SK-N-SH (cell line): ENCODE measurements around the gene SFPQ. TPM values are rescaled to one million over a fixed set of nuclear protein-coding genes. Genes with fewer than 3 reads are reported as not detected.

Experiments used
- CTCF ChIA-PET: fragments of 300-600, 350-600 bp; formaldehyde crosslinking; extraction: SDS; loops from one replicate; lab custom pipeline; 2021; lab: Yijun Ruan, JAX
- POLR2A ChIA-PET: fragments of 350-600 bp; sonication (Branson Sonifier 250); formaldehyde crosslinking; extraction: SDS; loops from one replicate; lab custom pipeline; 2020; ENCODE audit warnings: antibody characterized with exemption, inconsistent platforms; lab: Yijun Ruan, JAX
- DNase-seq: peaks from one replicate; pipeline ENCODE4 v3.0.0; 2012
- H2AFZ ChIP-seq: fragments of 200-600 bp; sonication (generic); 2 replicates; pipeline ENCODE4 v1.8.1; 2016; ENCODE audit warnings: antibody characterized with exemption, mild to moderate bottlenecking, low read depth
- H3F3A ChIP-seq: fragments of 200-600 bp; sonication (generic); replicated peaks from 2 replicates; pipeline ENCODE3; 2016; ENCODE audit warnings: antibody characterized with exemption, mild to moderate bottlenecking; ENCODE audit not compliant: insufficient read depth
- H3K27ac ChIP-seq, 2 experiments: fragments of 200-500 bp in 1 of 2; fragments of 200-600 bp in 1 of 2; sonication (Bioruptor generic) in 1 of 2; sonication (generic), shearing (Covaris generic) in 1 of 2; 2 replicates each; pipeline versions ENCODE4 v1.5.1 to v1.6.1; 2014 to 2016; ENCODE audit warnings: low read depth in 2 of 2, inconsistent platforms in 1 of 2, low read length in 1 of 2, mild to moderate bottlenecking in 1 of 2, mixed read lengths in 1 of 2
- H3K27me3 ChIP-seq: fragments of 200-600 bp; sonication (generic), shearing (Covaris generic); 2 replicates; pipeline ENCODE4 v1.6.1; 2016; ENCODE audit warnings: mixed run types; ENCODE audit not compliant: insufficient read depth
- H3K36me3 ChIP-seq, 2 experiments: fragments of 200-500 bp in 1 of 2; fragments of 200-600 bp in 1 of 2; sonication (Bioruptor generic) in 1 of 2; sonication (generic) in 1 of 2; replicated peaks in 1 of 2; 2 replicates each; pipeline versions ENCODE3 to v1.5.1; 2014 to 2016; ENCODE audit warnings: low read length in 1 of 2, mild to moderate bottlenecking in 1 of 2; ENCODE audit not compliant: insufficient read depth in 2 of 2, control insufficient read depth in 1 of 2
- H3K4me1 ChIP-seq, 2 experiments: fragments of 200-500 bp in 1 of 2; fragments of 200-600 bp in 1 of 2; sonication (Bioruptor generic) in 1 of 2; sonication (generic), shearing (Covaris generic) in 1 of 2; 2 replicates each; pipeline versions ENCODE4 v1.5.1 to v1.6.1; 2014 to 2016; ENCODE audit warnings: low read depth in 1 of 2, low read length in 1 of 2, mixed run types in 1 of 2; ENCODE audit not compliant: insufficient read depth in 2 of 2, control insufficient read depth in 1 of 2
- H3K4me2 ChIP-seq: fragments of 200-600 bp; sonication (generic), shearing (Covaris generic); 2 replicates; pipeline ENCODE4 v1.6.1; 2017; ENCODE audit warnings: mixed run types
- H3K4me3 ChIP-seq, 2 experiments: fragments of 200-500 bp in 1 of 2; fragments of 200-600 bp in 1 of 2; sonication (Bioruptor generic) in 1 of 2; sonication (generic), shearing (Covaris generic) in 1 of 2; 2 replicates each; pipeline versions ENCODE4 v1.5.1 to v1.8.1; 2014 to 2016; ENCODE audit warnings: low read depth in 2 of 2, inconsistent platforms in 1 of 2, low read length in 1 of 2, mild to moderate bottlenecking in 1 of 2, mixed read lengths in 1 of 2, moderate library complexity in 1 of 2
- H3K79me2 ChIP-seq: fragments of 200-600 bp; sonication (generic); 2 replicates; pipeline ENCODE4 v1.8.1; 2017; ENCODE audit warnings: mild to moderate bottlenecking; ENCODE audit not compliant: insufficient read depth
- H3K9ac ChIP-seq: fragments of 200-600 bp; sonication (generic); 2 replicates; pipeline ENCODE4 v1.6.1; 2017; ENCODE audit warnings: mixed run types
- H3K9me2 ChIP-seq: fragments of 200-600 bp; sonication (generic); 2 replicates; pipeline ENCODE4 v1.6.1; 2017; ENCODE audit warnings: mixed run types
- H3K9me3 ChIP-seq: fragments of 200-600 bp; sonication (generic); 2 replicates; pipeline ENCODE4 v1.6.1; 2017; ENCODE audit warnings: mixed run types, mild to moderate bottlenecking, moderate library complexity
- H4K20me1 ChIP-seq: fragments of 200-600 bp; sonication (generic); 2 replicates; pipeline ENCODE4 v1.6.1; 2017; ENCODE audit warnings: mild to moderate bottlenecking, mixed run types; ENCODE audit not compliant: insufficient read depth
- EZH2phosphoT487 ChIP-seq: fragments of 200-600 bp; sonication (generic); IDR thresholded peaks from 2 replicates; pipeline ENCODE4 v1.6.1; 2017; ENCODE audit warnings: low read depth, mixed run types, mild to moderate bottlenecking, antibody characterized with exemption, moderate library complexity, borderline replicate concordance
- FOXM1 ChIP-seq: IDR thresholded peaks from 2 replicates; pipeline ENCODE4 v1.4.0; 2012; ENCODE audit warnings: low read depth, mild to moderate bottlenecking
- GABPA ChIP-seq: IDR thresholded peaks from 2 replicates; pipeline ENCODE4 v1.4.0; 2012; ENCODE audit warnings: low read depth, mild to moderate bottlenecking
- JUND ChIP-seq: IDR thresholded peaks from 2 replicates; pipeline ENCODE4 v1.4.0; 2012
- MEF2A ChIP-seq: IDR thresholded peaks from 2 replicates; pipeline ENCODE4 v1.4.0; 2012; ENCODE audit warnings: low read depth, borderline replicate concordance
- MXI1 ChIP-seq: IDR thresholded peaks from 2 replicates; pipeline ENCODE4 v1.6.1; 2012; ENCODE audit warnings: mild to moderate bottlenecking, low read depth, low read length, improper control_type of control experiment
- NRF1 ChIP-seq: IDR thresholded peaks from 2 replicates; pipeline ENCODE4 v1.6.1; 2012; ENCODE audit warnings: low read depth, mild to moderate bottlenecking, low read length
- POLR2AphosphoS5 ChIP-seq: IDR thresholded peaks from 2 replicates; pipeline ENCODE4 v1.6.1; 2012; ENCODE audit warnings: low read depth, low read length
- RFX5 ChIP-seq: IDR thresholded peaks from 2 replicates; pipeline ENCODE4 v1.6.1; 2012; ENCODE audit warnings: mild to moderate bottlenecking, improper control_type of control experiment, low read length
- RXRA ChIP-seq: IDR thresholded peaks from 2 replicates; pipeline ENCODE4 v1.4.0; 2012; ENCODE audit warnings: low read depth, mild to moderate bottlenecking, borderline replicate concordance
- SIN3A ChIP-seq: IDR thresholded peaks from 2 replicates; pipeline ENCODE4 v1.6.1; 2012; ENCODE audit warnings: low read depth, mild to moderate bottlenecking, low read length, moderate library complexity, borderline replicate concordance
- SMC3 ChIP-seq: IDR thresholded peaks from 2 replicates; pipeline ENCODE4 v1.6.1; 2012; ENCODE audit warnings: low read depth, low read length, improper control_type of control experiment
- TAF1 ChIP-seq: IDR thresholded peaks from 2 replicates; pipeline ENCODE4 v1.6.1; 2012; ENCODE audit warnings: low read depth, mild to moderate bottlenecking, low read length, moderate library complexity, borderline replicate concordance
- USF2 ChIP-seq: fragments of 150-350 bp; IDR thresholded peaks from 2 replicates; pipeline ENCODE4 v1.6.1; 2017; ENCODE audit warnings: antibody characterized with exemption, low read length, low read depth, borderline replicate concordance
- YY1 ChIP-seq: IDR thresholded peaks from 2 replicates; pipeline ENCODE4 v1.4.0; 2012; ENCODE audit warnings: low read depth, mild to moderate bottlenecking
- WGBS: methylation state at CpG from one replicate; pipeline ENCODE4 v1.1.6; 2017; ENCODE audit warnings: low lambda C conversion rate; 5-methylcytosine and 5-hydroxymethylcytosine counted together
- polyA plus RNA-seq, 3 experiments: library from polyadenylated mRNA; depleted of rRNA; stranded (reverse); fragments of >200 nt; gene quantifications; 2 replicates each; pipeline ENCODE4 v1.2.3, GENCODE V29; 2012
- TF ChIP-seq, protein P1 (sequence below): fragments of 200-600 bp; sonication (generic); IDR thresholded peaks from 2 replicates; pipeline ENCODE4 v1.6.1; 2017; ENCODE audit warnings: antibody characterized with exemption, mild to moderate bottlenecking, moderate library complexity
- TF ChIP-seq, protein P2 (sequence below): IDR thresholded peaks from 2 replicates; pipeline ENCODE4 v1.4.0; 2012; ENCODE audit warnings: low read depth, borderline replicate concordance

SFPQ gene
- polyA plus RNA-seq, 1 of the 3 experiments (the other 2 are of a cell fraction): 85.6 TPM

- no peak overlapping the region for H3K4me2 ChIP-seq
- H3K4me3 ChIP-seq: no peak overlapping the region
- POLR2A ChIA-PET: interaction anchor here (0.6 to 1.4 kb wide), 2 partner anchors 11 to 38 kb away, joined by 3 read pairs; partner anchors contain the start of gene SFPQ
- H4K20me1 ChIP-seq: no peaks in the 10 kb centered on the region
- H3K27ac ChIP-seq: no peak overlapping the region
- H3K9ac ChIP-seq: no peak overlapping the region
- no peaks in the 10 kb centered on the region for H3F3A ChIP-seq
- no peaks in the 10 kb centered on the region for H3K4me1 ChIP-seq
- no peaks in the 10 kb centered on the region for H3K79me2 ChIP-seq
- no peak overlapping the region for H2AFZ ChIP-seq
- H3K9me3 ChIP-seq: no peaks in the 10 kb centered on the region
- H3K27me3 ChIP-seq: no peaks in the 10 kb centered on the region
- DNase-seq: no peak
- no peak for TF ChIP-seq MEF2A
- TF ChIP-seq POLR2AphosphoS5: no peak
- TF ChIP-seq, protein P1, sequence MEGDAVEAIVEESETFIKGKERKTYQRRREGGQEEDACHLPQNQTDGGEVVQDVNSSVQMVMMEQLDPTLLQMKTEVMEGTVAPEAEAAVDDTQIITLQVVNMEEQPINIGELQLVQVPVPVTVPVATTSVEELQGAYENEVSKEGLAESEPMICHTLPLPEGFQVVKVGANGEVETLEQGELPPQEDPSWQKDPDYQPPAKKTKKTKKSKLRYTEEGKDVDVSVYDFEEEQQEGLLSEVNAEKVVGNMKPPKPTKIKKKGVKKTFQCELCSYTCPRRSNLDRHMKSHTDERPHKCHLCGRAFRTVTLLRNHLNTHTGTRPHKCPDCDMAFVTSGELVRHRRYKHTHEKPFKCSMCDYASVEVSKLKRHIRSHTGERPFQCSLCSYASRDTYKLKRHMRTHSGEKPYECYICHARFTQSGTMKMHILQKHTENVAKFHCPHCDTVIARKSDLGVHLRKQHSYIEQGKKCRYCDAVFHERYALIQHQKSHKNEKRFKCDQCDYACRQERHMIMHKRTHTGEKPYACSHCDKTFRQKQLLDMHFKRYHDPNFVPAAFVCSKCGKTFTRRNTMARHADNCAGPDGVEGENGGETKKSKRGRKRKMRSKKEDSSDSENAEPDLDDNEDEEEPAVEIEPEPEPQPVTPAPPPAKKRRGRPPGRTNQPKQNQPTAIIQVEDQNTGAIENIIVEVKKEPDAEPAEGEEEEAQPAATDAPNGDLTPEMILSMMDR: no peak
- TF ChIP-seq, protein P2, sequence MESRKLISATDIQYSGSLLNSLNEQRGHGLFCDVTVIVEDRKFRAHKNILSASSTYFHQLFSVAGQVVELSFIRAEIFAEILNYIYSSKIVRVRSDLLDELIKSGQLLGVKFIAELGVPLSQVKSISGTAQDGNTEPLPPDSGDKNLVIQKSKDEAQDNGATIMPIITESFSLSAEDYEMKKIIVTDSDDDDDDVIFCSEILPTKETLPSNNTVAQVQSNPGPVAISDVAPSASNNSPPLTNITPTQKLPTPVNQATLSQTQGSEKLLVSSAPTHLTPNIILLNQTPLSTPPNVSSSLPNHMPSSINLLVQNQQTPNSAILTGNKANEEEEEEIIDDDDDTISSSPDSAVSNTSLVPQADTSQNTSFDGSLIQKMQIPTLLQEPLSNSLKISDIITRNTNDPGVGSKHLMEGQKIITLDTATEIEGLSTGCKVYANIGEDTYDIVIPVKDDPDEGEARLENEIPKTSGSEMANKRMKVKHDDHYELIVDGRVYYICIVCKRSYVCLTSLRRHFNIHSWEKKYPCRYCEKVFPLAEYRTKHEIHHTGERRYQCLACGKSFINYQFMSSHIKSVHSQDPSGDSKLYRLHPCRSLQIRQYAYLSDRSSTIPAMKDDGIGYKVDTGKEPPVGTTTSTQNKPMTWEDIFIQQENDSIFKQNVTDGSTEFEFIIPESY: no peak
- TF ChIP-seq FOXM1: no peak
- no peak for TF ChIP-seq SMC3
- TF ChIP-seq MXI1: no peak
- no peak for TF ChIP-seq JUND
- TF ChIP-seq YY1: no peak
- no peak for TF ChIP-seq TAF1
- no peak for TF ChIP-seq RXRA
- no peak for TF ChIP-seq RFX5
- TF ChIP-seq NRF1: no peak
- TF ChIP-seq GABPA: no peak
- TF ChIP-seq SIN3A: no peak
- TF ChIP-seq EZH2phosphoT487: no peak
- no peak for TF ChIP-seq USF2
- 12% methylated on average over 1 of the region's 1 CpG for WGBS
- CTCF ChIA-PET: interaction anchor here (0.6 to 1.2 kb wide), 2 partner anchors 30 to 187 kb away, joined by 3 read pairs; no protein-coding TSS in a partner anchor
- no peaks in the 10 kb centered on the region for H3K36me3 ChIP-seq
- no peaks in the 10 kb centered on the region for H3K9me2 ChIP-seq
Measured at GRCh38 chr1:35231287-35231686, 38.3 kb upstream of the SFPQ start.
